Skeletal muscle cell (primary cell): Measurements from ENCODE around the gene ZNF747.
A peak's percentile ranks its signal among the peaks of the same experiment; 100 is the strongest.

Experiments
- DNase-seq: peaks from one replicate; pipeline ENCODE4 v3.0.0-alpha.2; 2010; ENCODE audit warnings: low read depth
- H3K4me3 ChIP-seq: 2 replicates; pipeline ENCODE4 v1.5.1; 2011; ENCODE audit warnings: low read depth, mild to moderate bottlenecking, control low read depth, low read length, moderate library complexity

ZNF747 gene

DNA sequence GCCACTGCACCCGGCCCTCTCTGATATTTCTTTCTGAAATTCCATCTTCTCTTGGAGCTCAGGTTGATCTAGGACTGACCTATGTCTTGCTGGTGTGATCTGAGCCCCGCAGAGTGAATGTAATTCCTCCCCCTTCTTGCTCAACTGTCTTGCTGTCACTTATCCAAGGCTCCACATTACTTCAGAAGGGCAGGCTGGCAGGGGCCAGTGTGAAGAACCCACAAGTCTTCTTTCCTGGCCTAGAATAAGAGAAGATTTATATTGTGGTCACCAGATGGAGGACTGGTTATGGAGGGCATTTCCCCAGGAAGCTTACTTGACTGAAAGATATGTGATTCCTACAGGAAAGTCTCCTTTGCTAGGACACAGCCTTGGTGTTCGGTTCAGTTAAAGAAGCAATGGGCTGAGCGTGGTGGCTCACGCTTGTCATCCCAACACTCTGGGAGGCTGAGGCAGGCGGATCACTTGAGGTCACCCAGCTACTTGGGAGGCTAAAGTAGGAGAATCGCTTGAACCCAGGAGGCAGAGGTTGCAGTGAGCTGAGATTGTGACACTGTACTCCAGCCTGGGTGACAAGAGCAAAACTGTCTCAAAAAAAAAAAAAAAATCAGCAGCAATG, 48.7 kb downstream of the ZNF747 start:
- H3K4me3 ChIP-seq: no peak overlapping the region
- DNase-seq: peak; percentile 6

DNA sequence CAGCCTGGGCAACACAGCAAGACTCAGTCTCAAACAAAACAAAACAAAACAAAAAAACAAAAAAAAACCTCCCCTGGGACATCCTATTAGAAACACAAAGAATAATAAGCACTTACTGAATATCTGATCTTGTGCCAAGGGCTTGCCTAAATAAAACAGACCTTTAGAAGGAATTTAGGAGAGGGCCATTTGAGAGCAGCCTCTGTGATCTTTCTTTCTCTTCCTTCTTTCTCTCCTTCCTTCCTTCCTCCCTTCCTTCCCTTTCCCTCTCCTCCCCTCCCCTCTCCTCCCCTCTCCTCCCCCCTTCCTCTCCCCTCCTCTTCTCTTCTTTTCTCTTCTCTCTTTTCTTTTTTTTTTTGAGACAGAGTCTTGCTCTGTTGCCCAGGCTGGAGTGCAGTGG, 49.8 kb downstream of the ZNF747 start:
- H3K4me3 ChIP-seq: no peak overlapping the region
- no peak for DNase-seq

DNA sequence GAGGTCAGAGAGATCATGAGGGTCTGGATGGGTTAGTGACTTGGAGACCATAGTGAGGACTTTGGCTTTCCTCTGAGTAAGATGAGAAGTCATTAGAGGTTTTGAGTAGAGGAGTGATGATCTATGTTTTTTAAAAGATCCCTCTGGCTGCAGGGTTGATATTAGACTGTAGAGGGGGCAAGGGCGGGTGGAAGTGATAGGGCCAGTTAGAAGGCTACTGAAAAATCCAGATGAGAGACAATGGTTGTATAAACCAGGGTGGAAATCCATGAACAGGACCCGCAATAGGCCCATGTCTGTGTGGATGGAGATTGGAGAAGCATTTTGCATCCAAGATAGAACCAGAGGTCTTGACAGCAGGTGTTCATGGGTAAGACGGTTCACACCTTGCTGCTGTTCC, 52.3 kb downstream of the ZNF747 start:
- H3K4me3 ChIP-seq: no peak overlapping the region
- no peak for DNase-seq

DNA sequence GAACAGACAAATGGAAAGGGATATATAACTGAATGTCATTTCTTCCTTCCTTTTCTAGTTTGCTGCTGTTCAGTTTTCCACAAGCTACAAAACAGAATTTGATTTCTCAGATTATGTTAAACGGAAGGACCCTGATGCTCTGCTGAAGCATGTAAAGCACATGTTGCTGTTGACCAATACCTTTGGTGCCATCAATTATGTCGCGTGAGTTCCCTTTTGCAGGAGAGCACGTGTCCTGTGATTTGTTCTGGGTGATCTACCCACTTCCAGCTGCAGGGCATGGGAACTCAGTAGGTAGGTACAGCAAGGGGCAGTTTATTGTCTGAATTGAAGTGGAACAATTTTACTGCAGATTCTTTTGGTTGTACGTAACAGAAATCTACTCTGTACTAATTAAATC, 53.3 kb downstream of the ZNF747 start:
- H3K4me3 ChIP-seq: no peak overlapping the region
- no peak for DNase-seq
